Spleen (tissue), 7 donors: ENCODE measurements around the gene SCNN1G.

Experiments
- CTCF ChIP-seq, 11 experiments: fragments of 200-600 bp in 7 of 11; fragments of 450-650 bp in 4 of 11; sonication (generic) in 4 of 11; IDR thresholded peaks in 8 of 11; conservative IDR thresholded peaks in 3 of 11; 1 replicate in 7 of 11; 2 replicates in 4 of 11; pipeline versions ENCODE4 v1.4.0 to v1.8.0; 2016 to 2021; ENCODE audit warnings: antibody characterized with exemption in 11 of 11, inconsistent platforms in 4 of 11, mild to moderate bottlenecking in 1 of 11
- POLR2A ChIP-seq, 3 donors: fragments of 450-650 bp; IDR thresholded peaks; one replicate each; pipeline ENCODE4 v1.5.1; 2017; ENCODE audit warnings: antibody characterized with exemption in 3 of 3, mild to moderate bottlenecking in 1 of 3
- POLR2AphosphoS5 ChIP-seq, 3 donors: sonication (generic); formaldehyde crosslinking; IDR thresholded peaks; one replicate each; pipeline ENCODE4 v1.5.1; 2017; ENCODE audit warnings: antibody characterized with exemption in 3 of 3
- donor health status: DM: no; HTN: no; CAD: no; lungs with moderate emphysema.
- donor health status: DM: no; HTN: no; CAD: no.
- donor health status: DM: no; HTN: no; CAD: no.

GRCh38 chr16:23254338-23254737, 71.8 kb downstream of the SCNN1G start:
- no peak for TF ChIP-seq CTCF (IDR thresholded peaks at IDR 0.05 in 8 of 11, conservative IDR thresholded peaks at IDR 0.05 in 3 of 11)
- TF ChIP-seq POLR2A (IDR thresholded peaks at IDR 0.05), result no peak
- no peak for TF ChIP-seq POLR2AphosphoS5 (IDR thresholded peaks at IDR 0.05)
